ENCODE measurements around the gene MYOZ2.

Gene MYOZ2

GRCh38 chr4:119097282-119097900, 38.2 kb upstream of the MYOZ2 start:
- no peak overlapping the region for H3K27ac ChIP-seq
- H3K79me2 ChIP-seq (ENCODE audit: insufficient read depth, low read depth), result no peaks in the 10 kb centered on the region
- H3K9ac ChIP-seq, result no peak overlapping the region
- H3K4me2 ChIP-seq, result no peak overlapping the region
- no peaks in the 10 kb centered on the region for H3K36me3 ChIP-seq (ENCODE audit: insufficient read depth)
- H3K4me3 ChIP-seq (IDR thresholded peaks at IDR 0.05; ENCODE audit: insufficient read depth, low read depth, low read length), result no peak overlapping the region
- no peaks in the 10 kb centered on the region for H4K20me1 ChIP-seq (ENCODE audit: insufficient read depth)
- no peaks in the 10 kb centered on the region for H3K4me1 ChIP-seq (ENCODE audit: low read depth, poor library complexity, severe bottlenecking)
- no peaks in the 10 kb centered on the region for H3K27me3 ChIP-seq (ENCODE audit: insufficient read depth, low read depth)
- no peak for TF ChIP-seq CTCF (conservative IDR thresholded peaks at IDR 0.05; ENCODE audit: low read depth, low read length)
- no peak overlapping the region for H2AFZ ChIP-seq (ENCODE audit: low read depth)

GRCh38 chr4:119098306-119098705, 37.3 kb upstream of the MYOZ2 start:
- H3K27ac ChIP-seq, result no peak overlapping the region
- H3K4me3 ChIP-seq (IDR thresholded peaks at IDR 0.05; ENCODE audit: insufficient read depth, low read depth, low read length), result no peak overlapping the region
- H3K79me2 ChIP-seq (ENCODE audit: insufficient read depth, low read depth), result no peaks in the 10 kb centered on the region
- TF ChIP-seq CTCF (conservative IDR thresholded peaks at IDR 0.05; ENCODE audit: low read depth, low read length), result no peak
- H4K20me1 ChIP-seq (ENCODE audit: insufficient read depth), result no peaks in the 10 kb centered on the region
- H3K4me2 ChIP-seq, result no peak overlapping the region
- no peak overlapping the region for H3K9ac ChIP-seq
- no peak overlapping the region for H2AFZ ChIP-seq (ENCODE audit: low read depth)
- no peaks in the 10 kb centered on the region for H3K36me3 ChIP-seq (ENCODE audit: insufficient read depth)
- no peaks in the 10 kb centered on the region for H3K27me3 ChIP-seq (ENCODE audit: insufficient read depth, low read depth)
- H3K4me1 ChIP-seq (ENCODE audit: low read depth, poor library complexity, severe bottlenecking), result no peaks in the 10 kb centered on the region

- Histone ChIP-seq H4K20me1 (ENCODE audit: insufficient read depth) (no peaks in the 10 kb centered on the region), H3K4me3 (IDR thresholded peaks at IDR 0.05; ENCODE audit: insufficient read depth, low read depth, low read length) (no peak overlapping the region), H3K4me1 (ENCODE audit: low read depth, poor library complexity, severe bottlenecking) (no peaks in the 10 kb centered on the region), H3K79me2 (ENCODE audit: insufficient read depth, low read depth) (no peaks in the 10 kb centered on the region), H3K27ac (no peak overlapping the region), H3K27me3 (ENCODE audit: insufficient read depth, low read depth) (no peaks in the 10 kb centered on the region), H3K4me2 (no peak overlapping the region), H3K36me3 (ENCODE audit: insufficient read depth) (no peaks in the 10 kb centered on the region), H2AFZ (ENCODE audit: low read depth) (no peak overlapping the region), H3K9ac (no peak overlapping the region)
- TF ChIP-seq CTCF (conservative IDR thresholded peaks at IDR 0.05; ENCODE audit: low read depth, low read length), result no peak
Observed at GRCh38 chr4:119099227-119099810, 36.3 kb upstream of the MYOZ2 start.

GRCh38 chr4:119100655-119101054, 35.0 kb upstream of the MYOZ2 start:
- no peak overlapping the region for H3K9ac ChIP-seq
- no peaks in the 10 kb centered on the region for H3K27me3 ChIP-seq (ENCODE audit: insufficient read depth, low read depth)
- H2AFZ ChIP-seq (ENCODE audit: low read depth), result no peak overlapping the region
- H3K36me3 ChIP-seq (ENCODE audit: insufficient read depth), result no peaks in the 10 kb centered on the region
- no peaks in the 10 kb centered on the region for H4K20me1 ChIP-seq (ENCODE audit: insufficient read depth)
- no peak overlapping the region for H3K4me2 ChIP-seq
- H3K4me3 ChIP-seq (IDR thresholded peaks at IDR 0.05; ENCODE audit: insufficient read depth, low read depth, low read length), result no peak overlapping the region
- no peak overlapping the region for H3K27ac ChIP-seq
- TF ChIP-seq CTCF (conservative IDR thresholded peaks at IDR 0.05; ENCODE audit: low read depth, low read length), result no peak
- H3K4me1 ChIP-seq (ENCODE audit: low read depth, poor library complexity, severe bottlenecking), result no peaks in the 10 kb centered on the region
- no peaks in the 10 kb centered on the region for H3K79me2 ChIP-seq (ENCODE audit: insufficient read depth, low read depth)
